HG03469 (cell line): ENCODE measurements around the gene PLXNB3.
A peak's percentile ranks its signal among the peaks of the same experiment; 100 is the strongest.
"Not testable (repeated sequence)": the region's sequence is repeated elsewhere in the genome, so short reads cannot be mapped to it uniquely, and the experiment has no call there.

Source experiments
- ATAC-seq: cut with Tn5 transposase; IDR thresholded peaks from one replicate; pipeline ENCODE4 v1.9.1; 2021; ENCODE audit warnings: mild to moderate bottlenecking, moderate library complexity, moderate number of reproducible peaks; ENCODE audit not compliant: unreplicated experiment

PLXNB3 gene

GRCh38 chrX:153763989-153764755, at the start of gene PLXNB3:
TSS of gene PLXNB3 (plus strand) at chrX:153764249. CDS start at chrX:153765536, 1,287 bp downstream.
- ATAC-seq, result peak; percentile 46

GRCh38 chrX:153714256-153714655, 49.8 kb upstream of the PLXNB3 start:
- no peak for ATAC-seq

- no peak for ATAC-seq
These were observed 46.6 kb upstream of the PLXNB3 start for GRCh38 chrX:153717445-153717844.

- no peak for ATAC-seq
These were observed 44.8 kb upstream of the PLXNB3 start for GRCh38 chrX:153719238-153719637.

GRCh38 chrX:153719701-153720100, 44.3 kb upstream of the PLXNB3 start:
- ATAC-seq, result no peak

DNA sequence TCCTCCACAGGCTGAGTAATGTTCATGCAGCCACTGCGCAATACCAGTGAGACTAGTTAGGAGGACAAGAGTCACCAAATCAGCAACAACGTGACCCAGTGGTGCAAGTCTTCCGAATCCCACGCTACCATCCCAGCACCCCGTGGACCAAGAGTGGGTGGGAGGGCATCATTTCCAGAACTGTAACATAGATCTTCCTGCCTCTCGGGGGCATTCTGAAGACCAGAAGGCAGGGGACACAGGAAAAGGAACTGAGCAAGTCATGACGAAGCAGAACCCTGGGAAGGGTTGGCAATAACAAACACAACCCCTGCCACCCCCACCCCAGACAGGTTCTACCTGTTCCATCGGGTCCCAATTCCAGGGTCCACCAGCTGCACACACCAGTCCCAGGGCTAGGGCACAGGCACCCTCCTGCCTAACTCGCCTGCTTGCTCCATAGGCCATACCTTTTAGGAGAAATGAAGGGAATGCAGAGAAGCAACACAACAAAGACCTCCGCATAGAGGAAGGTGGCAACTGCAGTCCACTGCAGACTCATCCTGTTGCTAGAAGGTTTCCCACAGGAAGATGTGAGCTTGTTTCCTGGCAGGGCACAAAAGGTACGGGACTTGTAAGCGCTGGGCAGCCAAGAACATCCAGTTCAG, 41.2 kb upstream of the PLXNB3 start:
- ATAC-seq, result no peak

DNA sequence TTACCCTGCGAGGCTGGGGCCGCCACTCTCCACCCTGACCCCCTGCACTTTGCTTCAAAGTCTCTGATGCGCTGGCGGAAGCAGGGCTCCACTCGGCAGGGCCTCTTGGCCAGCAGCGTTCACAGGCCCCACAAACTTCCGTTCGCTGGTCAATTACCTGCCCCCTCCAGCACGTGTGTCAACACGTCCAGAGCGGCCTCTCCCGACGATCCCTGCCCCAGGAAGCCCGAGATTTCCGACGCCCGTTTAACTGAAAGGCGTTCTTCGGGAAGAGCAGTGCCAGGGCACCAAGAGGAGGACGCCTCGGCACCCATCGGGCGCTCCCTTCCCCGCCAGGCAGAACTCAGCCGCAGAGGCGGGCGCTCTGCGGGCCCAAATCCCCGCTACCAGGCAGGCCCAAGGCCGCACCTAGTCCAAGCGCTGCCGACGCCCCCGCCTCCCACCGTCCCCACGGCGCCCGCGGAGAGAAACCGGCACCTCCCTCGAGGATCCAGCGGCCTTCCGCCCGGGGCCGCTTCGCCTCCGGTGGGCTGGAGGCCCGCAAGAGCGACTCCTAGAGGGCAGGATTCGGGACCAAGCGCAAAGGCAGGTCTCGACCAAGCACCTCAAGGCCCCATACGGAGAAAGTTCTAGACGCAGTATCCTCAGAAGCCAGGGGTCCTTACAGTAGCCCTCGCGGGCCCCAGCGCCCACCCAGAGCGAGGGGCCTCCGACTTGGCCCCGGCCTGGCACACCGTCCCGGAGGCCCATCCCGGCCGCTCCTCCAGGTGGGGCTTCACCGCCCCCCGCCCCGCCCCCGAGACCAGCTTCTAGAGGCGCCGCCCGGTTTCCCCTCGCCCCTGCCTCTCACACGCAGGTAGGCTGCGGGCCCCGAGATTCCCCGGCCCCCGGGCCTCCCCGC, 40.4 kb upstream of the PLXNB3 start:
- peak; percentile 26 for ATAC-seq

- ATAC-seq, result peak; percentile 29
These were observed 39.6 kb upstream of the PLXNB3 start, which contains the start of the genes ABCD1 and BCAP31 for GRCh38 chrX:153724252-153725038. TSS of gene ABCD1 (plus strand) at chrX:153724856. CDS start at chrX:153725267, 411 bp downstream. TSS of gene BCAP31 (minus strand) at chrX:153724387. CDS start at chrX:153723244, 1,143 bp downstream.

GRCh38 chrX:153725039-153725831, 38.8 kb upstream of the PLXNB3 start:
- no peak for ATAC-seq

GRCh38 chrX:153725832-153726285, 38.2 kb upstream of the PLXNB3 start:
- ATAC-seq, result no peak

DNA sequence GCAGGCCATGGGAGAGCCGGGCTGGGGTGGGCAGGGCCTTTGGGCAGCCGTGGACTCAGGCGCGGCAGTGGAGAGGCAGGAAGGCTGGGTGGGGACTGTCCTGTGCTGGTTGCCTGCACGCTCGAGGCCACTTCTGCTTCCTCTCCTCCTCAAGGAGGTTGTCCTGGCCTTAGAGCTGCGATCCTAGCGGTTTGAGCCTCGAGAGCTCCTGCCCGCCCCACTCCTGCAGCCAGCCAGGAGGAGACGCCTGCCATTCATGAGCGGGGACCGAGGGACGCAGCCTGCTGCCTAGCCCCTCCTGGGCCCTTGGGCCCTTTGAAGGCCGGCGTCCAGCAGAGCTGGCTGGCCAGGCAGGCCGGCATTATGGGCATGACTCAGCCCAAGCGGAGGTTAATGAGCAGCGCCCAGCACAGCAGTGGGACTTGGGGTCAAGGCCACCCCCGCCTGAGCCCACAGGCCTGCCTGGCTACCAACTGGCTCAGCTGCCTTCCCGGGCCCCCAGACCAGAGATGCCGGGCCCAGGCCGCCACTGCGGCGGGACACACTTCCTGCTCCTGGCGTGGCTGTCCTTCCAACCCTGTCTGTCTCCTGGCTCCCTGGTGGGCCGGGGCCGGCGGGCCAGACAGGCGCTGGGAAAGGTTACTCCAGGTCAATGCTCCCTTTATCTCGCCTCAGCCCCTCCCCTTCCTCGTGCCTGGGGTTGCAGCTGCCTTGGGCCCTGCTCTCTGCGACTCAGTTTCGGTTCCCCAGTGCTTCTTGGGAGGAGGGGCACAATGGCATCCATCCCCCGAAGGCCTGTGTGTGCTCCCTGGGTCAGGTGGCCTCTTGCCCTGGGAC, 37.5 kb upstream of the PLXNB3 start:
- no peak for ATAC-seq

GRCh38 chrX:153727123-153727931, 36.7 kb upstream of the PLXNB3 start:
- no peak for ATAC-seq

DNA sequence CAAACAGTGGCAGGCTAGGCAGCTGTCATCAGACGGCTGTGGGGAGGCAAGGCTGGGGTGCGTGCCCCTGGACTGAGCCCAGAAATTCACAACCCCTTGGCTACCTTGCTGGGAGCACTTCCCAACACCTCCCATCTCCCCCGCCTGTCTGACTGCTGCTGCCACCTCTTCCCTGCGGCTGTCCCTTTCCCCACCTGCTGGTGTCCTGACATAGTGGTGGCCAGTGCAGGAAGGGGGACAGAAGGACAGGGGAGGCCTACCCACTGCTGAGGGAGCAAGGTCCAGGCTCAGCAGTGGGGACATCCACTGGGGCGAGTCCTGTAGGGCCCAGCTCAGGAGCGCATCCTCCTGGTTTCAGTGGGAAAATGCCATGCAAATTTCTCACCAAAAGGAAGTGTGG, 36.0 kb upstream of the PLXNB3 start:
- no peak for ATAC-seq

DNA sequence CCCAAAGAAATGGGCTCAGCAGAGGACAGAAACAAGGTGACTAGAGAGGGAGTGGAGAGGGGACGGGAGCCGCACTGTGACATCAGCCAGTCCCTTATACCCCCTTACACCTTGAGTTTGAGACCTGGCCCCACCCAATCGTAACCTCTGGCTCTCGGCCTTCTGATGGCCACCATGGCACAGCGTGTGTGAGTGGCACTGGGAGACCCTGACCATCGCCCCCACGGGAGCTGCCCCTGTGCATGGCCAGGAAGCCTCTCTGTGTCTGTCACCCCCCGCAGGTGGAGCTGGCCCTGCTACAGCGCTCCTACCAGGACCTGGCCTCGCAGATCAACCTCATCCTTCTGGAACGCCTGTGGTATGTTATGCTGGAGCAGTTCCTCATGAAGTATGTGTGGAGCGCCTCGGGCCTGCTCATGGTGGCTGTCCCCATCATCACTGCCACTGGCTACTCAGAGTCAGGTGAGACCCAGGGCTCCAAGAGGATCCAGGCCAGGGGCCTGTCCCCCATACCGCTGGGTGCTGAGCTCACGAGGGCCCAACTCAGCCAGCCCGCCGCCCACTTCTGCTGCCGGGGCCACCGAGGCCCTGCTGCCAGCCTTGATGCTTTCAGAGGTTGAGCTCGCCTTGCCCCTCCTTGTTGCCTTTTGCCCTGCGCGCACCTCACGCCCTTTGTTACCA, 35.0 kb upstream of the PLXNB3 start:
- ATAC-seq, result no peak

- not testable (repeated sequence) for ATAC-seq
These were observed 33.9 kb upstream of the PLXNB3 start for GRCh38 chrX:153730115-153730514.

- no peak for ATAC-seq
These were observed 32.8 kb upstream of the PLXNB3 start for GRCh38 chrX:153731117-153731844.

GRCh38 chrX:153731845-153732215, 32.2 kb upstream of the PLXNB3 start:
- ATAC-seq, result no peak
